A673 (cell line): ENCODE measurements around the gene GFOD2.

Source experiments
- CTCF ChIP-seq: fragments of 300-800, 200-600 bp; sonication (generic); conservative IDR thresholded peaks from 2 replicates; pipeline ENCODE4 v1.5.1; 2017; ENCODE audit warnings: low read depth, mild to moderate bottlenecking, antibody characterized with exemption, low read length, moderate library complexity, mixed read lengths
- EZH2 ChIP-seq: fragments of 200-600 bp; sonication (generic); IDR thresholded peaks from 2 replicates; pipeline ENCODE4 v1.6.1; 2017; ENCODE audit warnings: borderline replicate concordance, low read depth, mild to moderate bottlenecking, mixed read lengths, antibody characterized with exemption, low read length; ENCODE audit not compliant: poor library complexity, severe bottlenecking

DNA sequence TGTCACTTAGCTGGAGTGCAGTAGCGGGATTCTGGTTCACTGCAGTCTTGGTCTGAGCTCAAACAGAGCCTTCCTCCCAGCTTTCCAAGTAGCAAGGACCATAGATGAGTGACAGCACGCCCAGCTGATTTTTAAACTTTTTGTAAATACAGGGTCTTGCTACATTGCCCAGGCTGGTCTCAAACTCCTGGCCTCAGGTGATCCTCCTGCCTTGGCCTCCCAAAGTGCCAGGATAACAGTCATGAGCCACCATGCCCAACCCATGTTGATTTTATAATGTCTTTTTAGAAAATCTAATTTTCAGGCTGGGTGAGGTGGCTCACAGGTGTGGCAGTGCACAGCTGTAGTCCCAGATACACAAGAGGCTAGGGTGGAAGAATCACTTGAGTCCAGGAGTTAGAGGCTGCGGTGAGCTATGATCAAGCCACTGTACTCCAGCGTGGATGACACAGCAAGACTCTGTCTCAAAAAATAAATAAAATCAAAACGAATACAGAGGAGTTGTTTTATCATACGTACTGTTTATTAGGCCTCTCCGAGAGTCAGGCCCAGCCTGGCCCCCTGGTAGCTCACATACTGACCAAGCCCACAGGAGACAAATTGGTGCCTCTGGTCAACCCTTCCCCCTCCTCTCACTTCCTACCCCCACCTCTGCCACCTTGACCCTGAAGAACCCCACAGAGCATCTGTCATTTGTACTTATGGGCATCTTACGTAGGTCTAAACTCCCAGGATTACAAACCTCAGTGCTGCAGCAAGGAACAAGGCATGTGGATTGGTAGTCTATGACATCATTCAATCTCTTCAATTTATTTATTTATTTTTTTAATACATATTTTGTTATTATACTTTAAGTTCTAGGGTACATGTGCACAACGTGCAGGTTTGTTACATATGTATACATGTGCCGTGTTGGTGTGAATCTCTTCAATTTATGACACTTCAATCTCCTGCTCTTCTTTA is 38.9 kb downstream of the GFOD2 start:
- TF ChIP-seq CTCF = no peak
- TF ChIP-seq EZH2 = no peak
